ENCODE results near the gene NDUFS3.

NDUFS3 gene

DNA sequence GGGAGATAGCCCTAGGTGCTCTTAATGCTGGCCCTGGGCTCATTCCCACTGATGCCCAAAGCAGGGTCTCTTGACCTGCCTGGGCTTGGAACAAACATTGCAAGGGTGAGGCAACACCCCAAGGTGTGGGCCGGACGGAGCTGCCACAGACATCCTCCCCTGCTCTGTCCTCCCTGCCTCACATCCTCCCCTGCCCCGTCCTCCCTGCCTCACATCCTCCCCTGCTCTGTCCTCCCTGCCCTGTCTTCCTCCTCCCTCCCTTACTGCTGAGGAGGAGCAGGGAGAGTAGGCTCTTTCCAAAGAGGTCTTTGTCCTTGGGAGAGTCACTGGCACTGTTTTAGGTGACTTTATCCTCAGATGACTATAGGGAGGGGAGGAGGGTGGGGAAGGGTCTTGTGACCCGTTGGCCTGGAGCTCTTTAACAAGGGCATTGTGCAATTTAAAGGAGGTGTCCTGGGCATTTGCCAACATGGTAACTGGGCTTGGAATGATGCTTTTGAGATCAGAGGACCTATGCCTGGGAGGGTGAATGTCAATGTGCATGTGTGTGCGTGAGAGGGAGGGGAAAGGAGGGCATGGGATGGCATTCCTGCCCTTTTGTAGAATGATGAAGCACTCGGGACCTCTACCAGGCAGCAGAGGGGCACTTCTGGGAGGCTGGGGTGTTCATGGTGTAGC, 8.3 kb downstream of the NDUFS3 start:
- H3K4me3 ChIP-seq (ENCODE audit: low read depth, low read length), result no peak overlapping the region
- TF ChIP-seq, protein P1, sequence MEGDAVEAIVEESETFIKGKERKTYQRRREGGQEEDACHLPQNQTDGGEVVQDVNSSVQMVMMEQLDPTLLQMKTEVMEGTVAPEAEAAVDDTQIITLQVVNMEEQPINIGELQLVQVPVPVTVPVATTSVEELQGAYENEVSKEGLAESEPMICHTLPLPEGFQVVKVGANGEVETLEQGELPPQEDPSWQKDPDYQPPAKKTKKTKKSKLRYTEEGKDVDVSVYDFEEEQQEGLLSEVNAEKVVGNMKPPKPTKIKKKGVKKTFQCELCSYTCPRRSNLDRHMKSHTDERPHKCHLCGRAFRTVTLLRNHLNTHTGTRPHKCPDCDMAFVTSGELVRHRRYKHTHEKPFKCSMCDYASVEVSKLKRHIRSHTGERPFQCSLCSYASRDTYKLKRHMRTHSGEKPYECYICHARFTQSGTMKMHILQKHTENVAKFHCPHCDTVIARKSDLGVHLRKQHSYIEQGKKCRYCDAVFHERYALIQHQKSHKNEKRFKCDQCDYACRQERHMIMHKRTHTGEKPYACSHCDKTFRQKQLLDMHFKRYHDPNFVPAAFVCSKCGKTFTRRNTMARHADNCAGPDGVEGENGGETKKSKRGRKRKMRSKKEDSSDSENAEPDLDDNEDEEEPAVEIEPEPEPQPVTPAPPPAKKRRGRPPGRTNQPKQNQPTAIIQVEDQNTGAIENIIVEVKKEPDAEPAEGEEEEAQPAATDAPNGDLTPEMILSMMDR (IDR thresholded peaks at IDR 0.05; ENCODE audit: borderline replicate concordance, insufficient read depth, low read depth, low read length), result no peak

DNA sequence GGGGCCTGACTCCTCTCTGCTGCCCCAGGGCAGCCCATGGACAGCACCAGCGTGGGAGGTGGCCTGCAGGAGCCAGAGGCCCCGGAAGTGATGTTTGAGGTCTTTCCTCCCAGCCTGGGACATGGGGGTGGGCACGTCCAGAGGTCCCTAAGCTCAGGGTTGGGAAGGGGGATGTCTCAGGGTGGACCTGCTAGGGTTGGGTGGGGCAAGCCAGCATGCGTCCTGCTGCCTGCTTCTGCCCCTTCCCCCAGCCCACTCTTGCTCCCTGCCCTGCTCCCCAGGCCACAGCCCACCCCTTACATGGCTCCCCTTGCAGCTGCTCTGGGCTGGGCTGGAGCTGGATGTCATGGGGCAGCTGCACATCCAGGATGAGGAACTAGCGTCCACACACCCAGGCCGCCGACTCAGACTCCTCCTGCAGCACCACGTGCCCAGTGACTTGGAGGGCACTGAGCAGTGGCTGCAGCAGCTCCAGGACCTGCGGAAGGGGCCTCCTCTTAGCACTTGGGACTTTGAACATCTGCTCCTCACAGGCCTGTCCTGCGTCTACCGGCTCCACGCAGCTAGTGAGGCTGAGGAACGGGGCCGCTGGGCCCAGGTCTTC, 9.0 kb downstream of the NDUFS3 start:
- TF ChIP-seq, protein P1 (IDR thresholded peaks at IDR 0.05; ENCODE audit: borderline replicate concordance, insufficient read depth, low read depth, low read length), result no peak
- no peak overlapping the region for H3K4me3 ChIP-seq (ENCODE audit: low read depth, low read length)

DNA sequence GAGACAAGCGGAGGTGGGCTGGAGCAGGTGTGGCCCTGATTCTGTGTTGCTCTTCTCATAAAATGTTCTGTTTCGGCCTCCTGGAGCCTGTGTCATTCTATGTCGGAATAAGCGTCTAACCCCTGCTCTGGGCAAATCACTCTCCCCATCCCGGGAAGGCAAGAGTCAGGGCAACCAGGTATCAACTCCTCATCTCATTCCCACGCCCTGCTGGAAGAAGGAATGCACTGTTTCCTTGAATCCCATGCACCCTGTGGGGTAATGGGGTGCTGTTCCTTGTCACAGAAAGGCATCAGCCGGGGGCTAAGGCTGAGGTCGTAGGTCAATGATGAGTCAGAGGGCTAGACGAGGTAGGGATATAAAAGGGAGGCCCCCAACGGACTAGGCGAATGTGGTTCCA, 10.2 kb downstream of the NDUFS3 start:
- no peak overlapping the region for H3K4me3 ChIP-seq (ENCODE audit: low read depth, low read length)
- TF ChIP-seq, protein P1 (IDR thresholded peaks at IDR 0.05; ENCODE audit: borderline replicate concordance, insufficient read depth, low read depth, low read length), result no peak

DNA sequence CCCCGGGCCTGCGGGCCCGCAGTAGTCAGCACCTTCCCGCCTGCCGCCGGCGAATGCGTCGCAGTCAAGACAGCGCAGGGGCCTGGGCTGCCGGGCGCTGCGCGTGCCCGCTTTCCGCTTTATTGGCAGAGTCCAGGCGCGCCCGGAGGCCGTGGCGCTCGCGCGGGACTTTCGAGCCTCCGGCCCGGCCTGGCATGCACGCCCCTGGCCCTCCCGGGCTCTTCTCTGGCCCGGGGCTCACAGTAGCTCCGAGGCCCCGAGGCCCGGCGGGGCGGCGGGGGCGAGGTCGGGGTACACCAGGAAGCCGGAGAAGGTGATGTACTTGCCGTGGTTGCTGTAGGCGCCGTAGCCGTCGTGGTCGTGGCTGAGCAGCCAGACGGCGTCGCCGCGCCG, 10.7 kb downstream of the NDUFS3 start:
- TF ChIP-seq, protein P1 (IDR thresholded peaks at IDR 0.05; ENCODE audit: borderline replicate concordance, insufficient read depth, low read depth, low read length), result no peak
- H3K4me3 ChIP-seq (ENCODE audit: low read depth, low read length), result no peak overlapping the region

DNA sequence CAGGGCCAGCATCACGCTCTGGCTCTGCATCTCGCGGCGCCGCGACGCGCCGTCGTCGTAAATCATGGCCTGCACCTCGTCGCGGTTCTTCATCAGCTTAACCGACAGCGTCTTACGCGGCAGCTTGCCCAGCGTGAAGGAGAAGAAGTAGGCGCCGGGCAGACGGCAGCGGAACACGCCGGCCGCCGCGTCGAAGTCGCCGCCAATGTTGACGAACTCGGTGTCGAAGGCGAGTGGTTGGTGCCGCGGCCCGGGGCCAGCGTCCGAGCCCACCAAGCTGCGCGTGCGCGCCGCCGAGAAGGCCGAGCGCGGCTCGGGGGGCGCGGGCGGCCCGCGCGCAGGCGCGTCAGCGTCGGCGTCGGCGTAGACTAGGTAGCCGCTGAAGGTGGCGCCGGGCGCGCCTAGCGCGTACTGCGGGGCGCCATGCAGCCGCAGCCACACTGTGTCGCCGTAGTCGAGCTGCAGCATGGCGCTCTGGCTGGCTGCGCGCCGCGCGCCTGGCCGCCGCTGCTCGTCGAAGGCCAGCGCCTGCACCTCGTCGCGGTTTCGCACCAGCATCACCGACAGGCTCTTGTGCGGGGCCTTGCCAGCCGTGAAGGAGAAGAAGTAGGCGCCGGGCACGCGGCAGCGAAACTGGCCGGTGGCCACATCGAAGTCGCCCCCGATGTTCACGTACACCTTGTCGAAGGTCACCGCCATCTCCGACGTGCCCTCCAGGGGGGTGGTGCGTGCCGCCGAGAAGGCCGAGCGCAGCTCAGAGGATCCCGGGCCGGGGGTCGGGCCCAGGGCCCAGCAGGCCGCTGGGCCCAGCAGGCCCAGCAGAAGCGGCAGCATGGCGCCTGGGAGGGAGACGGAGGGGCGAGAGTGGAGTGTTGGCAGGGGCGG, 11.3 kb downstream of the NDUFS3 start:
- no peak overlapping the region for H3K4me3 ChIP-seq (ENCODE audit: low read depth, low read length)
- TF ChIP-seq, protein P1 (IDR thresholded peaks at IDR 0.05; ENCODE audit: borderline replicate concordance, insufficient read depth, low read depth, low read length), result no peak

DNA sequence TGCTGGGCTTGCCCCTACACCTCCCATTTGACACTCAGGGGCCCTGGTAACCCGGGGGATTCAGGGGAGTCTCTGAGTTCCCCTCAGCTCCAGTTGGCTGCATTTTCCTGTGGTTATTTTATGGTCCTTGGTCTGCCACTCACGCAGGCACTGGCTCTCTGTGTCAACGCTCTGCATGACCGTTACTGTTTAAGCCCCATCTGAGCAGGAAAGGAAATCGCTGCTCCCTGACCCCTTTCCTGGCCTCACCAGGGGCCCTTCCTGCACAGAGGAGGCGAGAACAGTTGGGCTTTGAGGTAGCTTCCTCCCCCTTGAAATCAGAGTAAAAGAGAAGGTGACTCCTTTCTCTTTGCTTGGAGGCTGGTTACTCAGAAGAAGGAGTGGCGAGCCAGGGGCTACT, 12.9 kb downstream of the NDUFS3 start:
- TF ChIP-seq, protein P1 (IDR thresholded peaks at IDR 0.05; ENCODE audit: borderline replicate concordance, insufficient read depth, low read depth, low read length), result no peak
- H3K4me3 ChIP-seq (ENCODE audit: low read depth, low read length), result no peak overlapping the region

Measured in GM12875 (cell line).